Lower leg skin (tissue), 3 donors: Measurements from ENCODE around the gene FBXW4.

Source experiments
- CTCF ChIP-seq, 3 donors: fragments of 450-650 bp; IDR thresholded peaks; one replicate each; pipeline ENCODE4 v1.5.1; 2016; ENCODE audit warnings: antibody characterized with exemption in 3 of 3, mild to moderate bottlenecking in 3 of 3, moderate library complexity in 2 of 3
- POLR2A ChIP-seq, 2 donors: fragments of 450-650 bp; IDR thresholded peaks; one replicate each; pipeline ENCODE4 v1.6.1; 2016 to 2017; ENCODE audit warnings: antibody characterized with exemption in 2 of 2, mild to moderate bottlenecking in 1 of 2, moderate library complexity in 1 of 2

DNA sequence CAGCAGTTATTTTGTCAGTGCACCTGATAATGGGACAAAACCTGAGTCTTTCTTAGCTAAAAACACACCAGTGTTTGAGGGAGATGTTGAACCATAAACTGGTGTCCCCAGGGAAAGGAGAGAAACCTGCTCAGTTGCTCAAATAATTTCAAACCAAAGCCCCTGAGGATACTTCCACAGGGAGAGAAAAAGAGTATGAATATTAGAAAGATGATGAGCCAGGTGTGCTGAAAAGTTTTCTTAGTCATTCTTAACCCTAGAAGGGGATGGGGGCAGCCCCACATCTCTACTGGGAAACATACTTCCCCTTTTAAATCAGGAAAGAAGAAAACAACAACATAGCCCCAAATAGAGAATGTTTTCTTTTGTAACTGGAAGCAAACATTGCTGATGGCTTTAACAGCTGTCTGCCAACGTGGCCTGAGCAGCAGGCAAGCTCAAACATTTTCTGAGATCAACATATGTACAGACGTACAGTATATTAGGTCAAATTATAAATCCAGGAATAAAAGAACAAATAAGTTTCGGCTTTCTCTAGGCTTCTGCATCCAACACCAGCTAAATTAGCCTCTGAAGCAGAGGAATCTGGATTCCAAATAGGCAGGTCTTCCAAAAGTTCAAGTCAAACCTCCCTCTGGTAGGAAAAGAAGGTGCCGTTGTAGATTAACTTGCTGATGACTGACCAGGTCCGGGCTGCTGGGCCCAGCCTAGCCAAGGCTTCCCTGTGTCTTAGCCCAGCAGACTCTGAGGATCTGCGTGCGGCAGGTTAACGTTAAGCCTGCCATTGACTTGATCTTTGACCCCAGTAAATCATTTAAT lies 30.5 kb upstream of the FBXW4 start:
- TF ChIP-seq POLR2A (IDR thresholded peaks at IDR 0.05) (no peak), CTCF (IDR thresholded peaks at IDR 0.05) (no peak)
